SJSA1 (cell line): ENCODE measurements around the gene HERC4. TPM values are rescaled to one million over a fixed set of nuclear protein-coding genes. Genes with fewer than 3 reads are reported as not detected.
A peak's percentile ranks its signal among the peaks of the same experiment; 100 is the strongest.

Experiments used
- DNase-seq, 2 experiments: peaks; one replicate each; pipeline ENCODE4 v3.0.0-alpha.2; 2015 to 2020; ENCODE audit warnings: low spot score in 2 of 2, low read depth in 1 of 2
- H3K27ac ChIP-seq: fragments of 250-450 bp; sonication (Bioruptor Pico); 2 replicates; pipeline ENCODE4 v1.5.1; 2020; ENCODE audit warnings: mild to moderate bottlenecking, moderate library complexity
- H3K27me3 ChIP-seq: fragments of 250-450 bp; sonication (Bioruptor Pico); replicated peaks from 2 replicates; pipeline ENCODE4 v1.5.1; 2020; ENCODE audit warnings: mild to moderate bottlenecking, moderate library complexity
- H3K36me3 ChIP-seq: fragments of 250-450 bp; sonication (Bioruptor Pico); 2 replicates; pipeline ENCODE4 v1.5.1; 2020; ENCODE audit warnings: mild to moderate bottlenecking
- H3K4me1 ChIP-seq: fragments of 250-450 bp; sonication (Bioruptor Pico); replicated peaks from 2 replicates; pipeline ENCODE4 v1.6.1; 2021; ENCODE audit warnings: mild to moderate bottlenecking
- H3K4me3 ChIP-seq: fragments of 250-450 bp; sonication (Bioruptor Pico); 2 replicates; pipeline ENCODE4 v1.5.1; 2020; ENCODE audit warnings: mild to moderate bottlenecking
- H3K9me3 ChIP-seq: fragments of 250-450 bp; sonication (Bioruptor Pico); replicated peaks from 2 replicates; pipeline ENCODE4 v1.5.1; 2020; ENCODE audit warnings: mild to moderate bottlenecking
- total RNA-seq: library from RNA; depleted of rRNA; stranded (reverse); fragments of >200 nt; shearing (Covaris generic); gene quantifications from 2 replicates; pipeline ENCODE4 v1.2.3, GENCODE V29; 2014; rRNA removed

HERC4 gene, protein sequence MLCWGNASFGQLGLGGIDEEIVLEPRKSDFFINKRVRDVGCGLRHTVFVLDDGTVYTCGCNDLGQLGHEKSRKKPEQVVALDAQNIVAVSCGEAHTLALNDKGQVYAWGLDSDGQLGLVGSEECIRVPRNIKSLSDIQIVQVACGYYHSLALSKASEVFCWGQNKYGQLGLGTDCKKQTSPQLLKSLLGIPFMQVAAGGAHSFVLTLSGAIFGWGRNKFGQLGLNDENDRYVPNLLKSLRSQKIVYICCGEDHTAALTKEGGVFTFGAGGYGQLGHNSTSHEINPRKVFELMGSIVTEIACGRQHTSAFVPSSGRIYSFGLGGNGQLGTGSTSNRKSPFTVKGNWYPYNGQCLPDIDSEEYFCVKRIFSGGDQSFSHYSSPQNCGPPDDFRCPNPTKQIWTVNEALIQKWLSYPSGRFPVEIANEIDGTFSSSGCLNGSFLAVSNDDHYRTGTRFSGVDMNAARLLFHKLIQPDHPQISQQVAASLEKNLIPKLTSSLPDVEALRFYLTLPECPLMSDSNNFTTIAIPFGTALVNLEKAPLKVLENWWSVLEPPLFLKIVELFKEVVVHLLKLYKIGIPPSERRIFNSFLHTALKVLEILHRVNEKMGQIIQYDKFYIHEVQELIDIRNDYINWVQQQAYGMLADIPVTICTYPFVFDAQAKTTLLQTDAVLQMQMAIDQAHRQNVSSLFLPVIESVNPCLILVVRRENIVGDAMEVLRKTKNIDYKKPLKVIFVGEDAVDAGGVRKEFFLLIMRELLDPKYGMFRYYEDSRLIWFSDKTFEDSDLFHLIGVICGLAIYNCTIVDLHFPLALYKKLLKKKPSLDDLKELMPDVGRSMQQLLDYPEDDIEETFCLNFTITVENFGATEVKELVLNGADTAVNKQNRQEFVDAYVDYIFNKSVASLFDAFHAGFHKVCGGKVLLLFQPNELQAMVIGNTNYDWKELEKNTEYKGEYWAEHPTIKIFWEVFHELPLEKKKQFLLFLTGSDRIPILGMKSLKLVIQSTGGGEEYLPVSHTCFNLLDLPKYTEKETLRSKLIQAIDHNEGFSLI
- 26.3 and 42.0 TPM in 2 replicates for total RNA-seq

DNA sequence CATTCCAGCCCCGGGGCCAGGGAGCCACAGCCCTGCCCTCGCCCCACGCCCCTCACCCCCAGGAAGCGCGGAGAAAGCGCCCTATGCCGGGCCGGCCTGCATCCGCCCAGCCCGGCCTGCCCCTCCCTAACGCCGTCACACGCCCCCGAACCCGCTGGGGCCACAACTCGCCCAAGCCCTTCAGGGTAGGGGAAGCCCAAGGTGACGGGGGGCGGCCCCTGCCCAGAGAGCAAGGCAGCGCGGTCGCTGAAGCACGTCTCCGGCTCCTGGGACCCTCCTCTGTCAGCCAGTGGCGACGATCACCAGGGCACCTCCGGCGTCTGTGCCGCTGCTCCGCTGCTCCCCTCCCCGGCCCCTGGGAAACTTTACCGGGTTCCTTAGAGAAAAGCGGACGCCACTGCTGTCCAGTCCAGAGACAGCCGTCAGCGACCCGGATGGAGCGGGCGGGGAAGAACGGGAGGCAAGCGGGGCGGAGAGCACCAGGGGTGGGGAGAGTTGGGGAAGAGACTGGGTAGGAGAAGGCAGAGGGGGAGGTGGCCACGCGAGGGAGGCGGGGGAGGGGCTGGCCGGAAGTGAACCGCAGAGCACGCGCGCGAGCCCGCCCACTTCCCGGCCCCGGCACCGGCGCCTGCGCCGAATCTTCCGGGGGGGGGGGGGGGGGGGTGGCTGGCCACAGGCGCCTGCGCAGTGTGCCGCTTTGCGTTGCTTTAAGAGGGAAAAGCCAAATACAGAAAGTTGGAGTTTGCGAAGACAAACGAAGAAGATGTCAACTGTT lies at the start of gene HERC4:
HERC4 (minus strand) TSS at position 509 of the 775 bp plus-strand sequence. CDS start 2,175 bp downstream, outside the sequence.
- no peaks in the 10 kb centered on the region for H3K9me3 ChIP-seq
- H3K36me3 ChIP-seq = peaks cover 29% of the 10 kb centered on the region
- no peaks in the 10 kb centered on the region for H3K27me3 ChIP-seq
- H3K4me3 ChIP-seq = peak within 1 kb of the TSS; percentile 94
- DNase-seq = peak; percentile 83 to 96
- H3K4me1 ChIP-seq = peaks cover 12% of the 10 kb centered on the region
- H3K27ac ChIP-seq = peak within 1 kb of the TSS; percentile 90

DNA sequence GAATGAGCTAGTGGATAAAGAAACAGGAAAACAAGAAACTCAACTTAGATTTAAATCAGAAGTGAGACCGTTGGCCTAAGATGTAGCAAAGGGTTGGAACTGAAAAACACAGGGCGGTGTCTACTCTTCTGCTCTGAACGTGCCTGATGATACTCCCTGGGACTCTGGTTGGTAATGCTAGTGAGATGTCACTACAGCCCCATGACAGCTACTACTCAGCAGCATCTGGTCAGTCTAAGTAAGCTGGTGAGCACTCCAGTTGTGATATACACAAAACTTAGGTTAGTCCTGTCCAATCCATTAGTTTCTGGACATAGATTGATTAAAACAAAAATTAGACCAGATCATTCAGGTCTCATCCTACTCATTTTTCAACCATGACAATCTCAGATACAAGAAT lies 49.6 kb upstream of the HERC4 start:
- Histone ChIP-seq H3K9me3 (no peaks in the 10 kb centered on the region), H3K4me1 (no peaks in the 10 kb centered on the region), H3K36me3 (no peaks in the 10 kb centered on the region), H3K27me3 (no peaks in the 10 kb centered on the region), H3K27ac (no peak overlapping the region), H3K4me3 (no peak overlapping the region)
- DNase-seq = no peak

DNA sequence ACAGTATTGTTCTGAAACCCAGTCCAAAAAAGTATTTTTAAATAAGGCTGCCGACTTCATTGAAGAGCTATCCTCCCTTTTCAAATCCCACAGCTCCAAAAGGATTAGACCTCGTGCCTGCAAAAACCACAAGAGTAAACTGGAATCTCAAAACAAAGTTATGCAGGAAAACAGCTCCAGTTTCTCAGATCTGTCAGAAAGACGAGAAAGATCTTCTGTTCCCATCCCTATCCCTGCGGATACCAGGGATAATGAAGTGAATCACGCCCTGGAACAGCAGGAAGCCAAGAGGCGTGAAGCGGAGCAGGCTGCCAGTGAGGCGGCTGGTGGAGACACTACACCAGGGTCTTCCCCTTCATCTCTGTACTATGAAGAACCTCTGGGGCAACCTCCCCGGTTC lies 46.8 kb upstream of the HERC4 start:
- Histone ChIP-seq H3K4me3 (no peak overlapping the region), H3K4me1 (no peaks in the 10 kb centered on the region), H3K9me3 (no peaks in the 10 kb centered on the region), H3K27ac (no peak overlapping the region), H3K27me3 (no peaks in the 10 kb centered on the region), H3K36me3 (no peaks in the 10 kb centered on the region)
- DNase-seq = no peak

DNA sequence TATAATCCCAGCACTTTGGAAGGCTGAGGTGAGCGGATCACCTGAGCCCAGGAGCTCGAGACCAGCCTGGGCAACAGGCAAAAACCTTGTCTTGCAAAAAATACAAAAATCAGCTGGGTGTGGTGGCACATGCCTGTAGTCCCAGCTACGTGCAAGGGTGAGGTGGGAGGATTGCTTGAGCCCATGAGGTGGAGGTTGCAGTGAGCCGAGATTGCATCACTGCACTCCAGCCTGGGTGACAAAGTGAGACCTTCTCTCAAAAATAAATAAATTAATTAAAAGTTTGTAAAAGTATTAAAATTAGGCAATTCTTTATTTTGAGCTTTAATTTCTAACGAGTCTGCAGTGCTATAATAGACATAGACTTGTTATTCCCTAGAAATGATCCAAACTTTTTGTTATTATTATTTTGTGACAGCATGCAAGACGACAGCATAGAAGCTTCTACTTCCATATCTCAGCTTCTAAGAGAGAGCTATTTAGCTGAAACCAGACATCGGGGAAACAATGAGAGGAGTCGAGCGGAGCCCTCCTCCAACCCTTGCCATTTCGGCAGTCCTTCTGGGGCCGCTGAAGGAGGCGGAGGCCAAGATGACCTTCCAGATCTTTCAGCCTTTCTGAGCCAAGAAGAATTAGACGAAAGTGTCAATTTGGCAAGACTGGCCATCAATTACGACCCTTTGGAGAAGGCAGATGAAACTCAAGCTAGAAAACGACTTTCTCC lies 46.1 kb upstream of the HERC4 start:
- no peaks in the 10 kb centered on the region for H3K27me3 ChIP-seq
- DNase-seq = no peak
- H3K4me1 ChIP-seq = no peaks in the 10 kb centered on the region
- no peak overlapping the region for H3K4me3 ChIP-seq
- H3K27ac ChIP-seq = no peak overlapping the region
- H3K36me3 ChIP-seq = no peaks in the 10 kb centered on the region
- no peaks in the 10 kb centered on the region for H3K9me3 ChIP-seq

DNA sequence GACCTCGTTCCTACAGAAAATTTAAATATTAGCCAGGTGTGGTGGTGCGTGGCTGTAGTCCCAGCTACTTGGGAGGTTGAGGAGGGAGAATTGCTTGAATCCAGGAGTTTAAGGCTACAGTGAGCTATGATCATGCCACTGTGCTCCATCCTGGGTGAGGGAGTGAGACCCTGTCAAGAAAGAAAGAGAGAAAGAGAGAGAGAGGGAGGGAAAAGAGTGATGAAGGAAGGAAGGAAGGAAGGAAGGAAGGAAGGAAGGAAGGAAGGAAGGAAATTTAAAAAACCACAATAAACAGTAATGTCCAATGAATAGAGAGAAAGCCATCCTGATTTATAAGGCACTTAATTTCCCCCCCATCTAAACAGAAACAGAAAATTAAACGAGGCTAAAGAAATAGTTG lies 43.6 kb upstream of the HERC4 start:
- Histone ChIP-seq H3K27me3 (no peaks in the 10 kb centered on the region), H3K4me1 (no peaks in the 10 kb centered on the region)

DNA sequence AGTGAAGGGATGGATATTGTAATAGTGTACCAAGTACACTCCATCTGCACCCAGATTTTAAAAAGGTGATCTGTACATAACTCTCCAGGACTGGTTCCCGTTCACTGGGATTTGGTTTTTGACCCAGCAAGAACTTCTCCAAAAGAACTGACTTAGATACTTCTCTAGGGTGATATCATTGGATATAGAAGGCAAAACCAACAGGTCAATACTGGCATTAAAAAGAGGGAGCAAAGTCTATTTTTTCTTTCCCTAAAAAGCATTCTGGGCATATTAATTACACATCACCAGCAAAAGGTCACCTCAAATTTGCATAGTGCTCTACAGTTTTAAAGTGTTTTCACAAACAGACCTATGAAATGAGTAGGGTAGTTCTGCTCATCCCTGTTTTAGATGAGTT lies 37.8 kb upstream of the HERC4 start:
- Histone ChIP-seq H3K9me3 (no peaks in the 10 kb centered on the region), H3K4me1 (peaks cover 5% of the 10 kb centered on the region; the same call in 1 of the 2 replicates), H3K27me3 (no peaks in the 10 kb centered on the region), H3K4me3 (no peak overlapping the region), H3K27ac (no peak overlapping the region), H3K36me3 (no peaks in the 10 kb centered on the region)
- DNase-seq = no peak

More for the DNA sequence above, 43.6 kb upstream of the HERC4 start:
- H3K27ac ChIP-seq = no peak overlapping the region
- DNase-seq = no peak
- no peaks in the 10 kb centered on the region for H3K9me3 ChIP-seq
- no peaks in the 10 kb centered on the region for H3K36me3 ChIP-seq
- H3K4me3 ChIP-seq = no peak overlapping the region

DNA sequence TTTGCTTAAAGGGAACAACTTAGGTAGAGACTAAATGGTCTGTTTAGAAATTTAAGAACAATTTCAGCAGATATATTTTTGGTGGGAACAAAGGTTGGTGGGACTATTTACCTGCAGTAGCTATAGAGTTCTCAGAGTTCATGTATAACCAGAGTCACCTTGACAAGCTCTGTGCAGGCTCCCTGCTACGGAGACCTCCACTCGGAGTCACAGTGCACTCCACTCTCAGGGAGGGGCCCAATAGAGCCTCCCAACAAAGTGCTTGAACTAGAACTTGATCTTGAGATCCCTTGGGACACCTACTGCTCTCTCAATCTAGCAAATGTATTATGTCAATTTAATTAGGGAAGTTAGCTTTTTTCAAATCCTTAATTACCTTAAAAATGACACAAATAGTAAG lies 36.5 kb upstream of the HERC4 start:
- Histone ChIP-seq H3K4me1 (peaks cover 9% of the 10 kb centered on the region), H3K4me3 (no peak overlapping the region), H3K36me3 (no peaks in the 10 kb centered on the region), H3K27ac (no peak overlapping the region), H3K27me3 (no peaks in the 10 kb centered on the region), H3K9me3 (no peaks in the 10 kb centered on the region)
- no peak for DNase-seq

DNA sequence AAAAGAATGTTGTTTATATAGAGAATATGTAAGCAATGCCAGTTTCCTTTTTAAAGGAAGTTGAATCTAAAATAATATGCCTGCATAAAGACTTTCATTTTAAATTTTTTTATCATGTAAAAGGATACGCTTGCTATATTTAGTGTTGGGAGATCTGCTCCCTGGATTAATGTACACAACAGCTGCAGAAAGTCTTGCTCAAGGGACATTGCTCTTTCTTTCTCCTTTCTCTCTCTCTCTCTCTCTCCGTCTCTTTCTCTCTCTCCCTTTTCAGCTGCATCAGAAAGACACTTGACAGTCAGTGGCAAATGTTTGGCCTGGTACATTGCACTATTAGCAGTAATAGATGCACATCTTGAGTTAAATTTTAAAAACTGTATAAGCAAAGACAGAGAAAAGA lies 34.9 kb upstream of the HERC4 start:
- no peaks in the 10 kb centered on the region for H3K27me3 ChIP-seq
- H3K4me3 ChIP-seq = no peak overlapping the region
- H3K36me3 ChIP-seq = no peaks in the 10 kb centered on the region
- no peak overlapping the region for H3K27ac ChIP-seq
- H3K9me3 ChIP-seq = no peaks in the 10 kb centered on the region
- no peak for DNase-seq
- peaks cover 24% of the 10 kb centered on the region for H3K4me1 ChIP-seq

DNA sequence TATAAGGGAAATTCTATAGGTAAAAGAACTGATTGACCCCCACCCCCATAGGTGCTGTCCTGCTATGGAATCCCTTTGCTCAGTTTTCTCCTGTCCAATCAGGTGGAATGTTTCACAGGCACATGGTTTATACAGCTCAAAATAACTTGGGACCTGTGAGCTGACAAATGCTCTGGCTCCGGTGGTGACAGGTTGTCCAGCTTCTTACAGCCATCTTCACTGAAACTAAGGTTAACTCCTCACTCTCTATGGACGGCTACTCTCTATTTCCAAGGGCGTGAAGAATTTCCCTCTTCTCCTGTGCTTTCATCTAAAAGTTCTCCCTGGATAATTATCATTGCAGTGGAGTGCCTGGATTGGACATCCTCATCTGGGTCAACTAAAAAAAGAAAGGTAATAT lies 34.2 kb upstream of the HERC4 start, which contains the start of gene MYPN:
MYPN (plus strand) TSS at position 158 of the 400 bp plus-strand sequence. CDS start 11,951 bp downstream, outside the sequence.
- peaks cover 25% of the 10 kb centered on the region for H3K4me1 ChIP-seq
- no peaks in the 10 kb centered on the region for H3K27me3 ChIP-seq
- H3K36me3 ChIP-seq = no peaks in the 10 kb centered on the region
- no peaks in the 10 kb centered on the region for H3K9me3 ChIP-seq
- H3K27ac ChIP-seq = no peak within 1 kb of the TSS
- no peak within 1 kb of the TSS for H3K4me3 ChIP-seq
- no peak for DNase-seq

DNA sequence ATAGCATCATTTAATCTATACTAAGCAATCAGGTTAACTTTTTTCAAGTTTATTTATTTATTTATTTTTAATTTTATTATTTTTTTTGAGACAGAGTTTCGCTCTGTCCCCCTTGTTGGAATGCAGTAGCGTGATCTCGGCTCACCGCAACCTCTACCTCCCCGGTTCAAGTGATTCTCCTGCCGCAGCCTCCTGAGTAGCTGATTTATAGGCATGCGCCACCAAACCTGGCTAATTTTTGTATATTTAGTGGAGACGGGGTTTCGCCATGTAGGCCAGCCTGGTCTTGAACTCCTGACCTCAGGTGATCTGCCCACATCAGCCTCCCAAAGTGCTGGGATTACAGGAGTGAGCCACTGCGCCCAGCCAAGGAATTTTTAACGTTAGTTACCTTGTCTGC lies 33.6 kb upstream of the HERC4 start:
- no peak overlapping the region for H3K27ac ChIP-seq

DNA sequence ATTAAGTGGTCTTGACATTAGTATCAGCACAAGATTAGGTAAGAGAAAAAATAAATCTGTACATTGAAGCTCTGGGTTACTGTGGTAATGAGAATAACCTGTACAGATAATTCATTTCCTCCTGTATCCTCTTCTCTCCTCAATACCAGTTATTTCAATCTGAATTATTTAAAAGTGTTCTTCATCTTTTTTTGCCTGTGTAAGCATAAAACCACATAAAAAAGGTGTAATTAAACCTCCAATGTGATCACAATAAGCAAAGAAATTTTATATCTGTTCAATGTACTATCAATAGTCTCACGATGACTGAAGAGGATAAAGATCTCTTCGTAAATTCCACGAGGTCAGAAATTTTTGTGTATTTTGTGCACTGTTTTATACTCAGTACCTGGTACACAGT lies 33.0 kb upstream of the HERC4 start:
- H3K4me1 ChIP-seq = peaks cover 37% of the 10 kb centered on the region
- no peak overlapping the region for H3K27ac ChIP-seq
- H3K27me3 ChIP-seq = no peaks in the 10 kb centered on the region
- no peaks in the 10 kb centered on the region for H3K9me3 ChIP-seq
- no peak overlapping the region for H3K4me3 ChIP-seq
- DNase-seq = no peak
- no peaks in the 10 kb centered on the region for H3K36me3 ChIP-seq

More for the DNA sequence above, 33.6 kb upstream of the HERC4 start:
- Histone ChIP-seq H3K9me3 (no peaks in the 10 kb centered on the region), H3K27me3 (no peaks in the 10 kb centered on the region), H3K36me3 (no peaks in the 10 kb centered on the region), H3K4me1 (peaks cover 31% of the 10 kb centered on the region), H3K4me3 (no peak overlapping the region)
- DNase-seq = no peak

DNA sequence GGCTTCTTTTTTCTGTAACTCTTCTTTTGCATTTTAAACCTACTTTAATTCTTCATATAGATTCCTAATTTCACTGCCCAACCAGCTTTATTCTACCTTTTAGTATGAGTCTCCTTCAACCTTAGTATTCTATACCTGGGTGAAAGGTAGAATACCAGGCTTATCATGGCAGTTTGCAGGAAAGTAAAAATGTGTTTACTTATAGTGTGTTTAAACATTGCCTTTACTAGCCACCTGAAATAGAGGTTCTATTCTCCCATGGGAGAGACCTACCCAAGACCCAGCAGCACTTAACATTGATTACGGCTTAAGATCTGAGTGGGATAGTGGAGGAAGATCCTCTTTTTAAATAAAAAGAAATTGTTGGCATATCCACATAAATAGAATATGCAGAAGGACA lies 32.6 kb upstream of the HERC4 start:
- peaks cover 39% of the 10 kb centered on the region for H3K4me1 ChIP-seq
- H3K4me3 ChIP-seq = no peak overlapping the region
- no peaks in the 10 kb centered on the region for H3K9me3 ChIP-seq
- H3K36me3 ChIP-seq = no peaks in the 10 kb centered on the region
- DNase-seq = no peak
- H3K27me3 ChIP-seq = no peaks in the 10 kb centered on the region
- no peak overlapping the region for H3K27ac ChIP-seq

DNA sequence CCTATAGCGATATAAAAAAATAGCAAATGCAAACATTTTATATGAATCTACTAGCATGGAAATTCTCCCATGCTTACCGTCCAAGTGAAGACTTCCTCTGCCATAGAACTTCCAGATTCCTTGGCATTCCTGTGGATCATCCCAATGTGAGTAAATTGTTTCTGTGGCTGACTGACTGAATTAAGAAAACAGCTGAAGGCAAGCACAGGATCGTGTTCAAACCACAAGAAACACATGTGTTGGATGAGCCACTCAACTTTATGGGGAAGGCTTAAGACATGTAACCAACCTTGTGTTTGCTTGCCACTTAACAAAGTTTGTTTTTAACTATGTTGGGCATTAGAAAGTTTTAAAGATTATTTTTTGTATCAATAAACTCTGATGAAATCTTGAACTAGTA lies 31.6 kb upstream of the HERC4 start:
- Histone ChIP-seq H3K4me1 (peaks cover 39% of the 10 kb centered on the region), H3K27ac (peak overlapping the region; percentile 3), H3K27me3 (no peaks in the 10 kb centered on the region), H3K36me3 (no peaks in the 10 kb centered on the region), H3K4me3 (no peak overlapping the region), H3K9me3 (no peaks in the 10 kb centered on the region)
- DNase-seq = peak; percentile 68 to 73
